GM19238 (cell line): Measurements from ENCODE around the gene BMI1.
"Not testable (repeated sequence)": the region's sequence is repeated elsewhere in the genome, so short reads cannot be mapped to it uniquely, and the experiment has no call there.

ENCODE experiments used
- DNase-seq: peaks from one replicate; pipeline ENCODE4 v3.0.0; 2011; ENCODE audit warnings: low spot score; ENCODE audit not compliant: insufficient read length

Gene BMI1

DNA sequence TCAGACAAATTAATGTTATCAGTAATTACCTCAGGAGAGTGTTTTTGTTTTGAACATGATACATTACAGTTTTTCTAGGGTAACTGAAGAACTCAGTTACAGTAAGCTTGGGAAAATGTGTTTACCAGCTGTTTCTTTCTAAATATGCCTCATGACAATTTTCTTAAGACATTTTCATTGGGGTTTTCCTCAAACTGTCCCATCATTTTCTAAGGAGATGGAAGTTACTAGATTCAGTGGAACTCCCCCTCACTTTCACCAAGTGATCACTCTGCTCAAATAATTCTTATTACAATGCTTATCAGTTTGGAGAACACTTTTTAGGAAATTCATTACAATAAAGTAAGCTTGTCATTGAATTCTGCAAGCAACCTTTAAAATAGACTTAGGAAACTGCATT, 18.0 kb downstream of the BMI1 start:
- no peak for DNase-seq

DNA sequence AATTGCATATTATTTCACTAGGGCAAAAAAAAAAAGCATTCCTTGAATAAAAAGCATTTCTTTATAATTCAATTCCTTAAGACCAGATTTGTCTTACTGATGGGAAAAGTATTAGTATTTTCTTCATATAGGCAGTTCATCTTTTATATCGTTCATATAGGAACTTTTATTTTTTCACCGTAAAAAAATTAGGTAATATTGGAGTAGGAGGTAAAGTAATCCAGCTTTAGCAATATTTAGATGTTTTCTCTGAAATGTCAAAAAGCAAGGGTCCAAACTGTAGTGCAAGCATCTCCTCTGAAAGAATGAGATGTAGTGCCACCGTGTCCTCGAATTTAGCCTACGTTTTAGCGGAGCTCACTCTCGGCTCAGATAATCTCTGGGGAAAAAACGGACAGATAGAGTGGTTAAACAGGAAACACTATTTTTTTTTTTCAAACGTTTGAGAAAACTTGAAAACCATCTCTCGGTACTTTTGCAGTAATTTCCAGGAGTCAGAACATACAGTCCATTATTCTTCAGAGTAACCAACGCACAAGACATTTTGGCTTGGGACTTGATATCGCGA, 18.9 kb downstream of the BMI1 start:
- no peak for DNase-seq

DNA sequence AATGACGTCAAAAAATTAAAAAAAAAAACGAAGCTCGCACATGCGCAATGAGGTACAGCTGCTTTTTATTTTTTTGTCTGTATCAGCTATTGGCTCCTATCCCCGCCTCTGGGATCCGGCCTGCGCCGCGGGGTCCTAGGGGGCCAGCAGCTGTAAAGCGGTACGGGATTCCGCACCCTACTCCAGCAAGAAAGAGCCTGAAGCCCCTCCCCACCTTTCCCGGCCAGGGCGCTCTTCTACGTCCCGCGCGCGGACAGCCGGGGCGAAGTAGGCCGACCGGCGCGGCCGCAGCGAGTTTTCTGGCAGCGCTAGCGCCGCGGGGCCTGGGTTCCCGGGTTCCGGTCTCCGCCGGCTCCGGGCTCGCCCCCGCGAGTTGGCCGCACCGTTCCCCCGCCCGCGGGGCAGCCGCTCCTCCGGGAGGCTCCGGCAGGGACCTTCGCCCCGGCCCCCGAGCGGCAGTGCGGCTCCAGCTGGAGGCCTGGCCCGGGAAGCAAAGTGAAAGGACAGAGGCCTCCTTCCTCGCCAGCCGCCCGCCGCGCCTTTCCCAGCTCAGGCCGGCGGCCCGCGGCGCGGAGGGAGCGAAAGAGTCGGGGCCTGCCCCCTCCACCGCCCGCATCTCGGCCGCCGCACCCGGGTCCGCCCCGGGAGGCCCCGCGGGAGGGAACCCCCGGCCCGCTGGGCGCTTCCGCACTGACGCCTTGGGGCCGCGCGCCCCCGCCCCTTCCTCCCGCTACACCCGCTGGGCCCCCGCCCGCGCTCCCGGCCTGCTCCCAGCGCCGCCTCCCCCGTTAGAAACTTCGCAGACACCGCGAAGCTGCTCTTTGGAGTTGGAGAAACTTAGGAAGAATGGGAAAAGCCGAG, 19.7 kb downstream of the BMI1 start:
- DNase-seq: peak; percentile 67

DNA sequence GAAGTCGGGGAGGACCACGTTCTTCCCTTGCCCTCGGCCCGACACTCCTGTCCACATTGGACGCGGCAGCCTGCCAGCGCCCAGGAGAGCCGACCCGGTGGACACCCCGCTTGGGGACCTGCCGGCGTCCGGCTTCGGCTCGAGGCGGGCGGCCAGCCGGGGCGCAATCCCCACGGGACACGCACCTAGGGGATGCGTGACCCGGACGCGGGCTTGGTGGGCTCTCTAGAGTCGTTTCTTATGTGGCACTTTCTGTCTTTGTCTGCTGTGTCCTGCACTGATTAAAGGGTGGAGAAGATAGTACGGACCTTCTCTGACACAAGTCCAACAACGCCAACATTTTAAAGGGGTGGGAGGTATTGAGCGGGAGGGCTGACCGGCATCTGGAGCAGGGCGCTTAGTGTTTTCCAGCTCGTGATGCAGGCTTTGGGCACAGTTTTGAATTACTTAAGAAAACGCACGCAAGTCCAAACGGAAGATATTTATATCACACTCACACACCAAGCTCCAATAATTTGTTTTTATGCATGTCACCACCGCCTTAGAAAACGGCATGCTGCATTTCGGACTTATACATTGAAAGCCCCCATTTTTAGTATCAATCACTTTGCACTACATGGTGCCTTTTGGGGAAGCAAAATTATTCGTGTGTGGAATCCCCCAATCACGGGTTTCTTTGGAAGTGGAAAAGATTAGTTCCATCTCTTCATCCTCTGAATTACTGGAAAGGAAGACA, 20.5 kb downstream of the BMI1 start:
- no peak for DNase-seq

DNA sequence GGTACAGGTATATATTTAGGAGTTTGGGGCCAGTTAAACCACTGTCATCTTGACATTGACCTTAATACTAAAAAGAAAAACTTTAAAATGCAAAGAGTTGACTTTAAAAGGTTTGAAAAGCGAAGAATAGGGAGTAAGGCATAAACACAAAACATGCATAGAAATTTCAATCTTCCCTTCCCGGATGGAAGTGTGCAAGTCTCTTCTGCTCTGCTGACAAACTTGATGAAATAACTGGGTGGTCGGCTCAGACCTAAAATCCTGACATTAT, 21.0 kb downstream of the BMI1 start:
- no peak for DNase-seq

DNA sequence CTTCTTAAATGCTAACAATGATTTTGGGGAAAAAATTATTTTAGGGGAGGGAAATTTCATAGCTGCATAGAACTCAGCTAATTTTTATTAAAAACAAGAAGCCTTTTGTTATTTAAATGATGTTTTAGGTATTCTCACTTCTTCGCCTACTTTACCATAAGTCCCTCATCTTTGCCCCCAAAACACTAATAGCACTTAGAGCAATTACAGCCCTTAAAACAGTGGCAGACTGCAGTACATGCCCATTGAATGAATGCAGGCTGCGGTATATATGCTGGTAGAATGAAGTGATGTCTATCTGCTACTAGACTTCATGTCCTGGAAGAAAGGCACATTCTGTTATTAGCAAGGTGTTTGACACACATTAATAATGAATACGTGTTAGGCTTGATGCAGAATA, 21.5 kb downstream of the BMI1 start:
- DNase-seq: no peak

DNA sequence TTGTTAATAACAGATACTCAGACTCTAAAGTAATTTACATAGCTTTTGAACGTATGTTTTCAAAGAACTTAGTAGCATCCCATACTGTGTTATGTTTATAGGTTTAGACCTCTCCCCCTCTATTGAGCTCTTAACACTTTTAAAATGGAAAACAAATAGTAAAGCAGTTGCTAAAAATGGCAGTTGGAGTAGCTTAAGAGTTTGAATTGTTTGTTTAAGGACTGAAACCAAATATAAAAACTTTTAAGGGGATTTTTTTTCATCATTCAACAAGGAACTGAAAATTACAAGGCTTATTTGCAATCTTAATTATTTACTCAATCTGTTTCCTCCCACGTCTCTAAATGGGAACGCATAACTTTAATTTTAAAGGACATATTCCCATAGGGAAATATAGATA, 22.8 kb downstream of the BMI1 start:
- DNase-seq: no peak

DNA sequence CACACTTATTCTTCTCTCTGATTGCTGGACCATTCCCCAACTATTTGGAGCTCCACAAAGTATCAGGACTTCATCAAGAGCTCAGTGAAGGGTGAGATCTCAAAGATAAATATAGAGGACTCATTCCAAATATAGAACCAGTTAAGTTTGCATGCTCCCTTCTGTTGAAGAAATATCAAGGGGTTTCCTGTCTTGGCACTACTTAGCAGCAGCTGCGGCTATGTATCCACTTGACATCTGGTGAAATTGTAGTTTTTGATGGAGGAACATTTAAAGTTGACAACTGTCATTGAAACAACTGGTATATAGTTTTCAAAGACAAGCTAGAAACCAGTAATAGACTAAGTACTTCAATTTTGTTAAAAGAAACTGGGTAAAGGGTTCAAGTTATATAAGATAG, 23.4 kb downstream of the BMI1 start:
- DNase-seq: no peak

DNA sequence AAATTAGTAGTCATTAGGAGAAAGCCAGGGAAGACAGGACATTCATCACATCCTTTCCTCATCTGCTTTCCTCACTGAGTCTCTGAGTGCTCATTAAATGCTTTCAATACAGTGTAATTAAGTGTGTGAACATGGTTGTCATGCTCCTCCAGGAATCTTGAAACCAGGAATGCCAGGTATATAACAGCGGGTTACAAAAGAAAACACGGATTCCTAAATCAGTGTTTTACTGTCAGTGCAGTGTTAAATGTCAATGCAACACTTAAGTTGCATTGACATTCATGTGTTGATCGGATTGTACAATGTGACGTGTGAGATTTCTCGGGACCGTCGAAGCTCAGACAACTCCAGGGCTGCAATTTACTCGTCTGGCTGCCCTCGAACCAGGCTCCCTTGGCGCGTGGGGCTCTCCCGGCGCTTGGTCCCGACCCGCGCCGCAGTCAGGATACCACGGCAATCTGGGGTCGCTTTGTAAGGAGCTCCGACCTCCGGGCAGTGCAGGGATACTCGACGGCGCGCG, 23.9 kb downstream of the BMI1 start:
- no peak for DNase-seq

DNA sequence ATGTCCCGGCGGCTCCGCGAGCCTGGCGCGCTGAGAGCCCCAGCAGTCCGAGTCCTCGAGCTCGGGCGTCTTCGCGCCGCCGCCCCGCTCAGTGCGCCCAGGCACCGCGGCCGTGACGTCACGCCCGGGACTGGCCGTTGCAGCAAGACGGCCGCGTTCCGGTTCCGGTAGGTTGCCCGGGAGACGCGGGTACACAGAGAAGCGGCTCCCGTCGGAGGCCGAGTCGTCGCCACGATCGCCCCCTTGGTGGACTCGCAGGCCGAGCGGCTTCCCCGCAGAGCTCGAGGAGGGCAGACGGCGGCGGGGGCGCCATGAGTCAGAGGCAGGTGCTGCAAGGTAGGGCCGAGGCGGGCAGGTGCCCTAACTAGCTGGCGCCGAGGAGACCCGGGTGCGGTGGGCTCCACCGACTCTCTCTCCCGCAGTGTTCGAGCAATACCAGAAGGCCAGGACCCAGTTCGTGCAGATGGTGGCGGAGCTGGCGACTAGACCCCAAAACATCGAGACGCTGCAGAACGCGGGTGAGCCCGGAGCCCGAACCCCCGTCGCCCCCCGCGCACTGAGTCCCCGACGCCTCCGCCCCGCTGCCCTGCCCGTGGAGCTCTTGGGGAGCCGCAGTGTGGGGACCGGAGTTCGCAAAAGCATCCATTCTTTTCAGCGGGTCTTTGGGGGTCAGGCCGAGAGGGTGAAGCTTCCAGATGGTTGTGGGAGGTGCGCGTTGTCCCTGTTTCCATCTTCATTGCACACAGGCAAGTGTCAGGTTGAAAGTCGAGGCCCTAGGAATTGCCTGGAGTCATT, 24.6 kb downstream of the BMI1 start, which contains the start of gene SPAG6:
TSS of gene SPAG6 (plus strand) at position 196 of the 795 bp plus-strand sequence. CDS start at position 312, 116 bp downstream.
- DNase-seq: no peak

DNA sequence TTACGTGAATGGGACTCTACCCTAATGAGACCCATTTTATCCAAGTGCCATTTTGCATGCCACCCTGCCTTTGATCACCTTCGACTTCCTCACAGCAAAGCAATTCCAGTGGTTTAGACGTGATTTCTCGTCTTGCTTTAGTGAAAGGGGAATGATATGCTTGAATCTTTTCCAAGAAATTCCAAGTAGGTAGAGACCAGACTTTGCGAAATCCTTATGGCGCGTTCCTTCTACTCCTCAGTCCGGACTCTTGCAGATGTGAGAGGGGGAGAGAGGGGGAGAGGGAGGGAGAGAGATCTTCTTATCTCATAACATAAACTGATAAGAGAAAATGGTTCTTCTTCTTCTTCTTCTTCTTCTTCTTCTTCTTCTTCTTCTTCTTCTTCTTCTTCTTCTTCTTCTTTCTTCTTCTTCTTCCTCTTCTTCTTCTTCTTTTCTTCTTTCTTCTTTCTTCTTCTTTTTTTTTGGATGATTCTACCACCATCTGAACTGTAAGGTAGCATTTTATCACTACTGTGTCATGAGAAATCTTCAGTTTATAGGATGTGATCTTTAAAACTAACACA, 25.3 kb downstream of the BMI1 start:
- DNase-seq: no peak

DNA sequence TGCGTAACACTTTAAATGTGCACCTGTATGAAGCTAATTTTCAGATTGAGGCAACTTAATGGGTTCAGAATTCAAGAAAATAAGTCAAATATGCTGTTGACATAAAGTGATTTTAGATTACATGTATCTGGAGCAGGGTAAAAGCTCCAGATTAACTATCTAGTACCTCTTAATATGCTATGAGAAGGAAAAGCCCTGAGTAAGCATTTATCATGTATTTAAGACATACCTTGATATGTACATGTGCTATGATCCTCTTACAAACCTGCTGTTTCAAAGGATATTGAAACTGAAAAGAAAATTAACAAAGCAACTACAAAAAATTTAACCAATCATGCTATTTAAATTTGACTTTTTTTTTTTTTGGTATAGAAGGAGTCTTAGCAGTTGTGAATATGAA, 28.9 kb downstream of the BMI1 start:
- DNase-seq: no peak

DNA sequence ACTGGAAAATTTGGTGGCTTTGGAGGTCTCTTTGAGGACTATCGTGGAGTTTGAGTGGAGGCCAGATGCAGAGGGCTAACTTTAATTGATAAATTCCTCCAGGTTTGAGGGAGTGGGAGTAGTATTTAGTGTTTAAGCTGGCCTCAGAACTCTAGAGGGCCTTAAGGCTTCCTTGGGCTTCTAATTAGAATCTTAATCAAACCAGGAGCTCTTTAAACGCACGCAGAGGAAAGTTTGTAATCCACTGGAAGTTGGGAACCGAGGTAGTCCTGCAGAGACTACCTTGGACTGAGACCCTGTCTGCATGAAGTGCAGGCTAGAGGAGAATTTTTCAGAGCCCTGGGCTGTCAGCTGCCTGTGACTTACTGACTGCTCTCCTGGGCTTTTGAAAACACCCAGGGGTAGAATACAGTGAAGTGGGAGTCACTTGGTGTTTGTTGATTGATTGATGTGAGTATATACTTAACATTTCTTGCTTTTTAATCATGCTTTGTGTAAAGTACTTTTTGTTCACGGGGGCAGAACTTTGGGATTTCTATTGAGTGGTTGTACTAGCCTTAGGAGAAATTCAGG, 30.3 kb downstream of the BMI1 start:
- no peak for DNase-seq

DNA sequence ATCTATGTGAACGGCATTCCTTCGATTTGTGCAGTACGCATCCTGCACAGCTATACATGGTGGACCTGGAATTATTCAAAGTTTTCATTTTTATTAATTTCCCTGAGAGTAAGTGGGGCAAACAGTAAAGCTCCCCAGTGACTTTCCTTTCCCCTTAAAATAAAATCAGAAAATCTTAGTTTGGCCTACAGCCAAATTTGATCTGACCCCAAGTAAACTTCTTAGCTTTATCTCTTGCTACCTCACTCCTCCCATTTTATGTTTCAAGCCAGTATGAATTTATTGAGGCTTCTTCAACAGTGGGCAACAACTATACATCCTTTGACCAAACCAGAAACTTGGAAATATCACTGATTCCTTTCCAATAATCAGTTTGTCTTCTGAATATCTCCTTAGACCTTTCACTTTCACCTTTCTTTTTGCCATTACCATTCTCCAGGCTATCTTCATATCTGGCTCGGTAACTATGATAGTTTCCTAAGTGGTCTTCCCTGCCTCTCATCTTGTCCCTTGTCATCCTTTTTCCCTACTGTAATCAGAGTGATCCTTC, 35.5 kb downstream of the BMI1 start:
- no peak for DNase-seq

DNA sequence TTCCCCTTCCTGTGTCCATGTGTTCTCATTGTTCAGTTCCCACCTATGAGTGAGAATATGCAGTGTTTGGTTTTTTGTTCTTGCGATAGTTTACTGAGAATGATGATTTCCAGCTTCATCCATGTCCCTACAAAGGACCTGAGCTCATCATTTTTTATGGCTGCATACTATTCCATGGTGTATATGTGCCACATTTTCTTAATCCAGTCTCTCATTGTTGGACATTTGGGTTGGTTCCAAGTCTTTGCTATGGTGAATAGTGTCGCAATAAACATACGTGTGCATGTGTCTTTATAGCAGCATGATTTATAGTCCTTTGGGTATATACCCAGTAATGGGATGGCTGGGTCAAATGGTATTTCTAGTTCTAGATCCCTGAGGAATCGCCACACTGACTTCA, 36.9 kb downstream of the BMI1 start:
- DNase-seq: not testable (repeated sequence)

DNA sequence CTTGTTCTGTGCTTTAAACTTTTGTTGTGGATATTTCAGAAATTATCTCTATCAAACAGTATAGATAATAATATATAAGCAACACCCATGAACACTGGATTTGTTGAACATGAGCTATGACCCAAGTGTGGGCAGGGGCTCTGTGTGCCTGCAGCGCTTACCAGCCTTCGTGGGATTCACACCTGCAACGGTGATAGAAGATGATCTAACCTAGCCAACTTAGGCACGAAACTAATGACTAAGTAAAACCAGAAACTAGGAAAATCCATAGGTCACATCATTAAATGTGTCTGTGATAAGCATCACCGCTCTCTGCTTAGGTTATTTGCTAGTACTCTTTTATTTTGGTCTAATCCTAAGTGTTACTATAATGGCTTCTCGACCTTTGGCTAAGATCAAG, 42.4 kb downstream of the BMI1 start:
- no peak for DNase-seq

DNA sequence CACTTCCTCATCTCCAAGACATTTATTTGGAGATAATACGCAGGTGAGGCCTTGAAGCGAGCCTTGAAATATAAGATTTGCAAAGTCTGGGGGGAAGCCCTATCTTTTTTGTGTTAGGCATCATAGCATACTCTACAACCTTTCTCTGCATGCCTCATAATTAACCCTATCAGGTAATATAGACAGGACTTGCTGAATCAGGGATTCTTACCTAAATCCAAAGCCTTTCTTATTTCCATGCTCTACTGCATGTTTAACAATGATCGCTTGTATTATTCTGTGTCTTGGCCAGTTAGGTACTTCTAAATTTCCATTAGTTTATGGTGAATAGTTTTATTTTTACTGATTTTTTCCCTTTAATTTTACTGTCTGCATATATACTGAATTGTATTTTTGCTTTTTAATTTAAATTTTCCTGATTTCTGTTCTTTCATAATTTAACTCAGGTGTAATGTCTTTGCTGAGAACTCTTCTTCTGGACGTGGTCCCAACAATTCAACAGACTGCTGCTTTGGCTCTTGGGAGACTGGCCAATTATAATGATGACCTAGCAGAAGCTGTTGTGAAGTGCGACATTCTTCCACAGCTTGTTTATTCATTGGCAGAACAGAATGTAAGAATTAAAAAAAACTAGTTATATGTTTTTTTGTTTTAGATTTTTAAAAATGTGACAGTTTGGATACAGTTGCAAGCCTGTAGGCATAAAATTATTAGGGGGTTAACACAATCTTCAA, 43.7 kb downstream of the BMI1 start:
- no peak for DNase-seq

DNA sequence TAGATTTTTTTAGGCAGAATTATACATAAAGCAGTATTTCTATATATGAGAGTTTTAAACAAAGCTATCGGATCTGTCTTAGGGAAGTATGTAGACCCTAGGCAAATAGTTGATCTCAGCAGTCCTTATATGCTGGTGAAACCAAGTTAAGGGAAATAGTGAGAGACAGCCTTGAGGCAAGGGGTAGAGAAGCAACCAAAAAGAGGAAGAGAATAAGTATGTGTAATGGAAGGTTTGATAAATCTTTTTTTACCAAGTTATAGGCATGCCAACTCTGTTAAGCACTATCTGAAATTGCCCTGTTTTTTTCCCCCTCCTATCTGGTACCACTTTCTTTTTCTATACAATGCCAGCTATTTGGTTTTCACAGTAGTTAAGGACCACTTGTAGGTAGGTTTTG, 44.3 kb downstream of the BMI1 start:
- DNase-seq: no peak

DNA sequence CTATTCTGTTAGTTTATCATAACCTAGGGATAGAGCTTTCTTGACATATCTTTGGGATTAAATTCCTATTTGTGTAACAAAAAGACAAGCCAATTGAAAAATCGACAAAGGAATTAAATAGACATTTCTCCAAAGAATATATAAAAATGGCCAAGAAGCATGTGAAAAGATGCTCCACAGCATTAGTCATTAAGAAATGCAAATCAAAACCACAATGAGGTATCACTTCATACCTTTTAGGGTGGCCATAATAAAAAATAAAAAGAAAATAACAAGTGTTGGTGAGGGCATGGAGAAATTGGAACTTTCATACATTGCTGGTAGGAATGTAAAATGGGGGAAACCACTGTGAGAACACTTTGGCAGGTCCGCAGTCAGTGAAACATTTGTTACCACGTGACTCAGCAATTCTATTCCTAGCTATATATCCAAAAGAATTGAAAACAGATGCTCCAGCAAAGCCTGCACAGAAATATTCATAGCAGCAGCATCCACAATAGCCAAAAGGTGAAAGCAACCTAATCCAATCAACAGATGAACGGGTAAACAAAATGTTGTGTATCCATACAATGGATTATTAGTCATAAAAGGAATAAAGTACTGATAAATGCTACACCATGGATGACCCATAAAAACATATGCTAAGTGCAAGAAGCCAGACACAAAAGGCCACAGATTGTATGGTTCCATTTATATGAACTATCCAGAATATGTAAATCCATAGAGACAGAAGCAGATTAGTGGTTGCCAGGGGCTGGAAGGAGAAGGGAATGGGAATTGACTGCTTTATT, 44.9 kb downstream of the BMI1 start:
- DNase-seq: no peak
